ENCODE measurements around the gene ACVR1. TPM values are rescaled to one million over a fixed set of nuclear protein-coding genes. Genes with fewer than 3 reads are reported as not detected.
"Not testable (repeated sequence)": the region's sequence is repeated elsewhere in the genome, so short reads cannot be mapped to it uniquely, and the experiment has no call there.

Gene ACVR1
- total RNA-seq, 1 donor from 2014 or later, result 4.4 TPM

- peaks cover 26% of the 10 kb centered on the region for H3K36me3 Mint-ChIP-seq (ENCODE audit: low read depth)
- no peak for TF ChIP-seq CTCF (IDR thresholded peaks at IDR 0.05)
- H3K4me3 Mint-ChIP-seq, result no peak overlapping the region
- no peak overlapping the region for H3K27ac Mint-ChIP-seq
- no peak for DNase-seq
- ChIA-PET CTCF (no interaction called here), POLR2A (no interaction called here)
- H3K4me1 Mint-ChIP-seq, result peaks cover 5% of the 10 kb centered on the region
- no peak for ATAC-seq (ENCODE audit: low read depth)
- no peaks in the 10 kb centered on the region for H3K27me3 Mint-ChIP-seq
- peaks cover 36% of the 10 kb centered on the region for H3K9me3 Mint-ChIP-seq
- intact Hi-C loops (cut with micrococcal nuclease), result no loop called here
Observed at GRCh38 chr2:157725846-157726245, 150.3 kb downstream of the ACVR1 start.

GRCh38 chr2:157722580-157723234 is 153.4 kb downstream of the ACVR1 start:
- POLR2A ChIA-PET, result no interaction called here
- DNase-seq (no peak), ATAC-seq (ENCODE audit: low read depth) (no peak)
- CTCF ChIA-PET, result no interaction called here
- intact Hi-C loops (cut with micrococcal nuclease), result no loop called here
- Mint-ChIP-seq H3K27ac (no peak overlapping the region), H3K36me3 (ENCODE audit: low read depth) (peaks cover 17% of the 10 kb centered on the region), H3K27me3 (no peaks in the 10 kb centered on the region), H3K9me3 (peaks cover 29% of the 10 kb centered on the region), H3K4me1 (no peaks in the 10 kb centered on the region), H3K4me3 (no peak overlapping the region)
- no peak for TF ChIP-seq CTCF (IDR thresholded peaks at IDR 0.05)

GRCh38 chr2:157720504-157720903 is 155.6 kb downstream of the ACVR1 start:
- ATAC-seq (ENCODE audit: low read depth) (no peak), DNase-seq (no peak)
- POLR2A ChIA-PET, result no interaction called here
- Mint-ChIP-seq H3K27ac (no peak overlapping the region), H3K36me3 (ENCODE audit: low read depth) (peaks cover 10% of the 10 kb centered on the region), H3K27me3 (no peaks in the 10 kb centered on the region), H3K4me1 (no peaks in the 10 kb centered on the region), H3K4me3 (no peak overlapping the region), H3K9me3 (peaks cover 24% of the 10 kb centered on the region)
- no peak for TF ChIP-seq CTCF (IDR thresholded peaks at IDR 0.05)
- intact Hi-C loops (cut with micrococcal nuclease), result no loop called here
- CTCF ChIA-PET, result no interaction called here

- DNase-seq; CTCF ChIA-PET; POLR2A ChIA-PET; H3K27ac Mint-ChIP-seq; H3K27me3 Mint-ChIP-seq; intact Hi-C loops (cut with micrococcal nuclease); ATAC-seq (ENCODE audit: low read depth); H3K4me1 Mint-ChIP-seq; H3K4me3 Mint-ChIP-seq; H3K36me3 Mint-ChIP-seq (ENCODE audit: low read depth): not testable (repeated sequence)
- peaks cover 20% of the 10 kb centered on the region for H3K9me3 Mint-ChIP-seq
Observed at GRCh38 chr2:157704653-157705052, 171.5 kb downstream of the ACVR1 start.

- peaks cover 17% of the 10 kb centered on the region for H3K9me3 Mint-ChIP-seq
- POLR2A ChIA-PET; intact Hi-C loops (cut with micrococcal nuclease); H3K36me3 Mint-ChIP-seq (ENCODE audit: low read depth); CTCF ChIA-PET; H3K4me1 Mint-ChIP-seq; DNase-seq; H3K4me3 Mint-ChIP-seq; H3K27me3 Mint-ChIP-seq; H3K27ac Mint-ChIP-seq; ATAC-seq (ENCODE audit: low read depth): not testable (repeated sequence)
Observed at GRCh38 chr2:157704148-157704547, 172.0 kb downstream of the ACVR1 start.

GRCh38 chr2:157699806-157700205 is 176.3 kb downstream of the ACVR1 start:
- POLR2A ChIA-PET, result no interaction called here
- Mint-ChIP-seq H3K27ac (no peak overlapping the region), H3K9me3 (peaks cover 15% of the 10 kb centered on the region), H3K27me3 (peaks cover 3% of the 10 kb centered on the region), H3K4me1 (no peaks in the 10 kb centered on the region), H3K4me3 (no peak overlapping the region), H3K36me3 (ENCODE audit: low read depth) (no peaks in the 10 kb centered on the region)
- DNase-seq (no peak), ATAC-seq (ENCODE audit: low read depth) (no peak)
- intact Hi-C loops (cut with micrococcal nuclease), result no loop called here
- CTCF ChIA-PET, result no interaction called here
- TF ChIP-seq CTCF (IDR thresholded peaks at IDR 0.05), result no peak

Data from activated B cell treated with CpG ODN at 0.5 μM for 24 hours (primary cell).